Glomerular visceral epithelial cell (primary cell): ENCODE measurements around the gene VWA5B2.

Source experiments
- DNase-seq: peaks from one replicate; pipeline ENCODE4 v3.0.0-alpha.2; 2016; ENCODE audit errors: extremely low spot score

Gene VWA5B2

GRCh38 chr3:184275381-184275701 is 46.0 kb downstream of the VWA5B2 start:
- DNase-seq, result no peak

GRCh38 chr3:184275961-184276910 is 46.9 kb downstream of the VWA5B2 start, which contains the start of gene ECE2:
Gene ECE2, plus strand, starts transcription at chr3:184276022. Its CDS starts 132 bp downstream, at chr3:184276154.
- no peak for DNase-seq

GRCh38 chr3:184277366-184277765 is 48.0 kb downstream of the VWA5B2 start:
- no peak for DNase-seq

DNA sequence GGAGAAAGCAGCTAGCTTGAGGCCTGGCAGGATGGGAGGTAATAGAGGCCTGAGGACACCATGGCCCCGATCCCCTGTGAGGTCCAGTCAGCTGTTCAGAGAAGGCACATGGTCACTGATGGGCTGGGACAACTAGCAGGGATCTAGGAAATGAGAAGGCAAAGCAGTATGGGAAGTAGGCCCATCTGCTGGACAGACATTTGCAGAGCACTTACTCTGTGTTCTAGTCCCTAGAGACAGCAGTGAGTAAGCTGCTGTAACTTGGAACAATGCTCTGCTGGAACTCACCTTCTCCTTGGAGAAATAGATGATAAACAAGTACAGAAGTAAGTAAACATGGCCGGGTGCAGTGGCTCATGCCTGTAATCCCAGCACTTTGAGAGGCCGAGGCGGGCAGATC is 53.6 kb downstream of the VWA5B2 start:
- no peak for DNase-seq

GRCh38 chr3:184283681-184284080 is 54.3 kb downstream of the VWA5B2 start:
- no peak for DNase-seq

DNA sequence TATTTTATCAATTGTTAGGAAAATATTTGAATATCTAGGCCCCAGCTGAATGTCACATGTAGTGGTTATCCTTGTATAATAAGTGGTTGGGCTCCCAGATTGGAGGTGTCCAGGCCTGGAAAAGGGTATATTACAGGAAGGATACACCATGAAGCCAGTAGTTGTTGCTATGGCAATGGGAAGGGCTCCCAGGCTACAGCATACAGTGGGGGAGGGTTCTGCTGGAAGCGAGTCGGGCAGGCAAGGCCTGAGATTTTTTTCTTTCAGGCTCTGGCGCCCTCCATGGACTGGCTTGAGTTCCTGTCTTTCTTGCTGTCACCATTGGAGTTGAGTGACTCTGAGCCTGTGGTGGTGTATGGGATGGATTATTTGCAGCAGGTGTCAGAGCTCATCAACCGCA is 55.3 kb downstream of the VWA5B2 start:
- peak; percentile 50 for DNase-seq

- DNase-seq, result peak; percentile 60
Observed at GRCh38 chr3:184289426-184289938, 60.1 kb downstream of the VWA5B2 start.

- DNase-seq, result no peak
Observed at GRCh38 chr3:184290331-184290730, 60.9 kb downstream of the VWA5B2 start.

- no peak for DNase-seq
Observed at GRCh38 chr3:184291044-184291737, 61.8 kb downstream of the VWA5B2 start.
